ENCODE data around the gene CCDC12.

Gene CCDC12

DNA sequence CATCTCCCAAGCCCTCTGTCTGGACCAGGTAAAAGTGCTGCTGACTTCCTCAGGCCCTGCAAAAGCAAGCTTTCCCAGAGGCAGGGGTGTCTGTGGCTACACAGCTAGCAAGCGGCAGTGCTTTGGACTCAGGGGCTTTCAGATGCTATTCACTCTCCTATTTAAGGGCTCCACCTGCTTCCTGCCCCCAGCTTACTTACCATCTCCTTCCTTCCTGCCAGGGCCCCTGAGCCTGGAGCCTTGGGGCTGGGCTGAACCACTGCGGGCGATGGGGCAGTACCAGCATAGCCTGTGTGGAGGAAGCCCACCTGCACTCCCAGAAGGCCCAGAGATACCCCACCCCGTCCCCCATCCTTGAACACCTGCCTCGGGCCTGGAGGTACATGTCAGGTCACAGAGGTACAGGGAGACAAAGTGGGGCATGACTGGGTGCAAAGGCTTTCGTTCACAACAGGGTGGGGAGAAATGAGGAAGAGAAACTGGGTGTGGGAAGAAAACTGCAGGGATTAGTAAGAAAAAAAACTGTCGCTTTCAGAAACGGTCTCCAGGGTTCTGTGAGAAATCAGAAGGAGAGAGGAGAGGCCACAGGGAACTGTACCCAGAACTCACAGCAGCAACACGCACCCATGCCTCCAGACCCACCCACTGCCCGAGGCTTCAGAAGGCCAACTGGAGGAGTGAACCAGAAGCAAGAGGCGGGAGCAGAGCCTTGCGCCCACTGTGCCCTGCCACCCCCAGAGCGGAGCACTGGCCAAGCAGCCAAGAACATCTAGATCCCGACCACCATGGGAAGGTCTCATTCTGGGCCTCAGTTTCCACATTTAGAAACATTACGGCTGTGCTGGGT, 49.5 kb downstream of the CCDC12 start:
- H3K36me3 ChIP-seq (ENCODE audit: control insufficient read depth, insufficient read depth, low read length), result peaks cover 47% of the 10 kb centered on the region
- H3K4me3 ChIP-seq (ENCODE audit: low read depth, low read length), result no peak overlapping the region
- no peak overlapping the region for H3K9ac ChIP-seq (ENCODE audit: low read depth, low read length)
- no peaks in the 10 kb centered on the region for H3K9me3 ChIP-seq (ENCODE audit: control insufficient read depth, insufficient read depth, low read length)
- H3K4me1 ChIP-seq (ENCODE audit: control insufficient read depth, insufficient read depth, low read length), result peaks cover 2% of the 10 kb centered on the region
- no peaks in the 10 kb centered on the region for H3K27me3 ChIP-seq (ENCODE audit: control insufficient read depth, insufficient read depth, low read length)

GRCh38 chr3:46926447-46926846, 50.1 kb downstream of the CCDC12 start:
- Histone ChIP-seq H3K9ac (ENCODE audit: low read depth, low read length) (no peak overlapping the region), H3K4me1 (ENCODE audit: control insufficient read depth, insufficient read depth, low read length) (peaks cover 2% of the 10 kb centered on the region), H3K36me3 (ENCODE audit: control insufficient read depth, insufficient read depth, low read length) (peaks cover 54% of the 10 kb centered on the region), H3K4me3 (ENCODE audit: low read depth, low read length) (no peak overlapping the region), H3K9me3 (ENCODE audit: control insufficient read depth, insufficient read depth, low read length) (no peaks in the 10 kb centered on the region), H3K27me3 (ENCODE audit: control insufficient read depth, insufficient read depth, low read length) (no peaks in the 10 kb centered on the region)

- Histone ChIP-seq H3K4me3 (ENCODE audit: low read depth, low read length) (no peak overlapping the region), H3K4me1 (ENCODE audit: control insufficient read depth, insufficient read depth, low read length) (peaks cover 2% of the 10 kb centered on the region), H3K9ac (ENCODE audit: low read depth, low read length) (no peak overlapping the region), H3K27me3 (ENCODE audit: control insufficient read depth, insufficient read depth, low read length) (no peaks in the 10 kb centered on the region), H3K36me3 (ENCODE audit: control insufficient read depth, insufficient read depth, low read length) (peaks cover 58% of the 10 kb centered on the region), H3K9me3 (ENCODE audit: control insufficient read depth, insufficient read depth, low read length) (no peaks in the 10 kb centered on the region)
These were observed 50.5 kb downstream of the CCDC12 start for GRCh38 chr3:46926039-46926438.

- Histone ChIP-seq H3K4me1 (ENCODE audit: control insufficient read depth, insufficient read depth, low read length) (no peaks in the 10 kb centered on the region), H3K27me3 (ENCODE audit: control insufficient read depth, insufficient read depth, low read length) (no peaks in the 10 kb centered on the region), H3K9me3 (ENCODE audit: control insufficient read depth, insufficient read depth, low read length) (no peaks in the 10 kb centered on the region), H3K4me3 (ENCODE audit: low read depth, low read length) (no peak overlapping the region), H3K9ac (ENCODE audit: low read depth, low read length) (no peak overlapping the region), H3K36me3 (ENCODE audit: control insufficient read depth, insufficient read depth, low read length) (peaks cover 62% of the 10 kb centered on the region)
These were observed 51.0 kb downstream of the CCDC12 start for GRCh38 chr3:46925585-46925934.

DNA sequence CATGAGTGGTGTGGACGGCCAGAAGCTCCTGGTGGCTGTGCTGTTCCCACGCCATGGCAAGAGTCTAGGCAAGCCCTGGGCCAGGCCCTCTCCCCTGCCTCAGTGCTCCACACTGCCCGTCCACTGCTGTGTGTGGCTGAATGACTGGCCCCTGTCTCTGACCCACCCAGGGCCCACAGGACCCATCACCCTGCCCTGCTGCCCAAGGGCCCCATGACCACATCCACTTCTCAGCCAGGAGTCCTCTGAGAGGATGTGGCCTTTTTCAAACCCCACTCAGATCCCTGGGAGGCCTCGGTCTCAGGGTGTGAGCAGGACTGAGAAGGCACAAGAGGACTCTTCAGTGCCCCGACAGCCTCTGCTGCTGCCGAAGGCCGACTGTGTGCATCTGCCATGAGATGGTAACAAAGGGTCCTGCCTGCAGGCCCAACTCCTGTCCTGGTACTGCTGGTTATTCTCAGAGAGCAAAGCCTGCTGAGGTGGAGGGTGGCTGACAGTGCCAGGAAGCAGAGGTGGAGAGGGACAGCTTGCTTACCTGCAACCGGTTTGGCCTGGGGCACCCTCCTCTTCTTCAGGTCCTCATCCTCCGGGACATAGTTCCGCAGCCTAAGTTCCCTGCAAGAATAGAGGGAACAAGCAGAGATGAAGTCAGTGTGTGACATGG, 51.5 kb downstream of the CCDC12 start:
- no peaks in the 10 kb centered on the region for H3K9me3 ChIP-seq (ENCODE audit: control insufficient read depth, insufficient read depth, low read length)
- H3K4me3 ChIP-seq (ENCODE audit: low read depth, low read length), result no peak overlapping the region
- no peaks in the 10 kb centered on the region for H3K27me3 ChIP-seq (ENCODE audit: control insufficient read depth, insufficient read depth, low read length)
- H3K9ac ChIP-seq (ENCODE audit: low read depth, low read length), result no peak overlapping the region
- peaks cover 66% of the 10 kb centered on the region for H3K36me3 ChIP-seq (ENCODE audit: control insufficient read depth, insufficient read depth, low read length)
- no peaks in the 10 kb centered on the region for H3K4me1 ChIP-seq (ENCODE audit: control insufficient read depth, insufficient read depth, low read length)

DNA sequence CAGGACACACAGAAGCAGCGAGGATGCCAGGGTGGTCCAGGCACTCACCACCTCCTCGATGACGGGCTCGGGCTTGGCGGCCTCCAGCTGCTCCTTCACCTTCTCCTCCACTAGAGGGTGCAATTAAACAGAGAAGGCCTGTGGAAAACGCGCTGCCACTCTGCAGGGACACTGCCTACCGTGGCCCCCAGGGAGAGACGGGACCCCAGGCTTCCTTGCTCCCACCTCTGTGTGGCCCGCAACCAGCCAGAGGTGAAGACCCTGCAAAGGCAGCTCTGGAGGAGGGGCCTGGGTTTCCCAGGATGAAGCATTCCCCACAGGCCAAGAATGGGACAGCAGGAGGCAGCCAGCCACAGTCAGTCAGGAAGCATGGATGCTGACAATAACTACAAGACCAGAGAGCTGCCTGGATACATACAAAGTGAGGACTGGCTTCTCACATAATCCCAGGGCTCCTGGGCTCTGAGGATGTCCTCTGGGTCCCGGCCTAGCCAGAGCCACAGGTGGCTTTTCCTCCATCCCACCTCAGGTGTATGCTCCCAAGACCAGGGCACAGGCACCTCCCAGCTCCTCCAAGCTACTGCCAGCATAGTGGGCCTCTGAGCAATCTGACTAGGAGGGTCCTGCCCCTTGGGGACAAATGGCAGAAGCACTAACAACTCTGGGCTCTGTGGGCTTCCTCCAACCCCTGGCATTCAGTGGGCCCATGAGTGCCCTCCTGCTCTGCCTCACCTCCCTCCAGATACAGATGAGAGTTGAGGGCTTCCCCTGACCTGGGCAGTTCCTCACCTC, 52.8 kb downstream of the CCDC12 start:
- Histone ChIP-seq H3K4me1 (ENCODE audit: control insufficient read depth, insufficient read depth, low read length) (no peaks in the 10 kb centered on the region), H3K9me3 (ENCODE audit: control insufficient read depth, insufficient read depth, low read length) (no peaks in the 10 kb centered on the region), H3K36me3 (ENCODE audit: control insufficient read depth, insufficient read depth, low read length) (peaks cover 70% of the 10 kb centered on the region), H3K27me3 (ENCODE audit: control insufficient read depth, insufficient read depth, low read length) (no peaks in the 10 kb centered on the region), H3K4me3 (ENCODE audit: low read depth, low read length) (no peak overlapping the region), H3K9ac (ENCODE audit: low read depth, low read length) (no peak overlapping the region)

DNA sequence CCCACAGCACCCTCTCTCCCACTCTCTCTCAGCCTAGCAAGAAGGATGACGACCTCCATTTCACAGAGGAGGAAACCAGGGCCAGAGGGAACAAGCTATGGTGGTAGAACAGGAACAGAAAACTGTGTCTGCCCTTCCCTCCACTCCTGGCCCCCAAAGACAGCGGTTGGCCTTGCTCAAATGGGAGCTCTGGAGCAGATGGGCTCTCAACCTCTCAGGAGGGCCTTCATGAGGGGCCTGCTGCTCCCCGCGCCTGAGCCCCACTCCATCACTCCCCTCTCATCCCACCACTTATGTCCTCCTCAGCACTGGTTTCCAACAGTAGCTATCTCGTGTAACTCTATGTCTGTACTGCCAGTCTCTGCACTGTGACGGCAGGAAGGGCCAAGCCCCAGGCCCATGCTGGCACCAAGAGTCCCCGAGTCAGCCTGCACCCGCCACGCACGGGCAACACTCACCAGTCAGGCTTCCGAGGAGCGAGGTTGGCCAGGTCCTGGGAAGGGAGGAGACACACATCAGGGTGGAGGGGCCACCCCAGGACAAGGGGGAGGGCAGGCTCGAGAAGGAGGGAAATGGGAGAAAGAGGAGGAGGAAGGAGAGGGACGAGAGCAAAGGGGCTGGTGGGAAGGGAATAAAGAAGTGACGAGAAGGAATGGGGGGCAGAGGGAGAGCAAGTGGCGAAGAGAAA, 53.5 kb downstream of the CCDC12 start:
- Histone ChIP-seq H3K9me3 (ENCODE audit: control insufficient read depth, insufficient read depth, low read length) (no peaks in the 10 kb centered on the region), H3K4me1 (ENCODE audit: control insufficient read depth, insufficient read depth, low read length) (no peaks in the 10 kb centered on the region), H3K27me3 (ENCODE audit: control insufficient read depth, insufficient read depth, low read length) (no peaks in the 10 kb centered on the region), H3K4me3 (ENCODE audit: low read depth, low read length) (no peak overlapping the region), H3K9ac (ENCODE audit: low read depth, low read length) (no peak overlapping the region), H3K36me3 (ENCODE audit: control insufficient read depth, insufficient read depth, low read length) (peaks cover 73% of the 10 kb centered on the region)

GRCh38 chr3:46922426-46922825, 54.1 kb downstream of the CCDC12 start:
- H3K9me3 ChIP-seq (ENCODE audit: control insufficient read depth, insufficient read depth, low read length), result no peaks in the 10 kb centered on the region
- H3K4me1 ChIP-seq (ENCODE audit: control insufficient read depth, insufficient read depth, low read length), result no peaks in the 10 kb centered on the region
- no peaks in the 10 kb centered on the region for H3K27me3 ChIP-seq (ENCODE audit: control insufficient read depth, insufficient read depth, low read length)
- peaks cover 70% of the 10 kb centered on the region for H3K36me3 ChIP-seq (ENCODE audit: control insufficient read depth, insufficient read depth, low read length)
- H3K9ac ChIP-seq (ENCODE audit: low read depth, low read length), result no peak overlapping the region
- H3K4me3 ChIP-seq (ENCODE audit: low read depth, low read length), result no peak overlapping the region

DNA sequence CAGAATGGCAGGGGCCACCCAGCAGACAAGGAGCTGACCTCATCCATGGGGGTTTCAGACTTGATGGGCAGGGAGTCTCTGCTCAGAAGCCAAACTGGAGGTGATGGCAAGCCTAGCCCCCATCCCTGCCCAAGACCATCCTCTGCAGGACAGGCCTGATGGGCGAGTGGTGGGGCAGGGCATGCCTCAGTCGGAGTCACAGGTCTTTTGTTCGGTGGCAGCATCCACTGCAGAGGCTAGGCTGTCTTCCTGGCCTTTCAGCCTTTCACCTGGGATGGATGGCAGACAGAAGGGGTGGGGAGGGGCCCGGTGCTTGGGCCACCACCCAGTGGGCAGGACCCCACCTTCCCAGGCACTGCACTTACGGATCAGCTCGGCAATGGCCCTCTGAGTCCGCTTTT, 54.7 kb downstream of the CCDC12 start:
- H3K9me3 ChIP-seq (ENCODE audit: control insufficient read depth, insufficient read depth, low read length), result no peaks in the 10 kb centered on the region
- peaks cover 67% of the 10 kb centered on the region for H3K36me3 ChIP-seq (ENCODE audit: control insufficient read depth, insufficient read depth, low read length)
- H3K27me3 ChIP-seq (ENCODE audit: control insufficient read depth, insufficient read depth, low read length), result no peaks in the 10 kb centered on the region
- H3K4me3 ChIP-seq (ENCODE audit: low read depth, low read length), result no peak overlapping the region
- H3K9ac ChIP-seq (ENCODE audit: low read depth, low read length), result no peak overlapping the region
- no peaks in the 10 kb centered on the region for H3K4me1 ChIP-seq (ENCODE audit: control insufficient read depth, insufficient read depth, low read length)

GRCh38 chr3:46921041-46921440, 55.5 kb downstream of the CCDC12 start:
- Histone ChIP-seq H3K36me3 (ENCODE audit: control insufficient read depth, insufficient read depth, low read length) (peaks cover 58% of the 10 kb centered on the region), H3K9ac (ENCODE audit: low read depth, low read length) (no peak overlapping the region), H3K27me3 (ENCODE audit: control insufficient read depth, insufficient read depth, low read length) (no peaks in the 10 kb centered on the region)

GRCh38 chr3:46918634-46919033, 57.9 kb downstream of the CCDC12 start:
- Histone ChIP-seq H3K9me3 (ENCODE audit: control insufficient read depth, insufficient read depth, low read length) (no peaks in the 10 kb centered on the region), H3K27me3 (ENCODE audit: control insufficient read depth, insufficient read depth, low read length) (no peaks in the 10 kb centered on the region), H3K4me3 (ENCODE audit: low read depth, low read length) (no peak overlapping the region), H3K4me1 (ENCODE audit: control insufficient read depth, insufficient read depth, low read length) (no peaks in the 10 kb centered on the region), H3K36me3 (ENCODE audit: control insufficient read depth, insufficient read depth, low read length) (peaks cover 40% of the 10 kb centered on the region), H3K9ac (ENCODE audit: low read depth, low read length) (no peak overlapping the region)

More at GRCh38 chr3:46921041-46921440, 55.5 kb downstream of the CCDC12 start:
- no peaks in the 10 kb centered on the region for H3K4me1 ChIP-seq (ENCODE audit: control insufficient read depth, insufficient read depth, low read length)
- no peaks in the 10 kb centered on the region for H3K9me3 ChIP-seq (ENCODE audit: control insufficient read depth, insufficient read depth, low read length)
- no peak overlapping the region for H3K4me3 ChIP-seq (ENCODE audit: low read depth, low read length)
